ENCODE data around the gene SNX33. TPM values are rescaled to one million over a fixed set of nuclear protein-coding genes. Genes with fewer than 3 reads are reported as not detected.

Gene SNX33
- total and polyA plus RNA-seq, 2 of the 13 experiments (the other 11 are each of a cell fraction or from before 2014, with no cell fraction given), result 11.0 to 11.6 TPM

GRCh38 chr15:75647370-75648155, at the start of gene SNX33 (continued):
- TF ChIP-seq ARID4A (CRISPR knock-in tag; IDR thresholded peaks at IDR 0.05; ENCODE audit: borderline replicate concordance) (peak; percentile 84), ATF1 (CRISPR knock-in tag; IDR thresholded peaks at IDR 0.05) (no peak), NFKB2 (CRISPR knock-in tag; IDR thresholded peaks at IDR 0.05; ENCODE audit: borderline replicate concordance) (no peak; the same call in 1 of the 2 replicates), CSRNP2 (CRISPR knock-in tag; conservative IDR thresholded peaks at IDR 0.05; ENCODE audit: low read depth) (no peak), ELF1 (CRISPR knock-in tag; IDR thresholded peaks at IDR 0.05) (no peak; the same call in 1 of the 2 replicates), REPIN1 (CRISPR knock-in tag; IDR thresholded peaks at IDR 0.05; ENCODE audit: borderline replicate concordance, low read depth) (peak; percentile 88), ATRX (CRISPR knock-in tag; IDR thresholded peaks at IDR 0.05; ENCODE audit: borderline replicate concordance) (no peak), CEBPG (CRISPR knock-in tag; IDR thresholded peaks at IDR 0.05) (no peak; the same call in 1 of the 2 replicates), ELF4 (CRISPR knock-in tag; IDR thresholded peaks at IDR 0.05; ENCODE audit: borderline replicate concordance) (no peak), IRX3 (CRISPR knock-in tag; IDR thresholded peaks at IDR 0.05; ENCODE audit: borderline replicate concordance, low read depth) (peak; percentile 74; the same call in 1 of the 2 replicates), ZBTB34 (CRISPR knock-in tag; IDR thresholded peaks at IDR 0.05) (peak; percentile 69; the same call in 1 of the 2 replicates), ZSCAN22 (CRISPR knock-in tag; IDR thresholded peaks at IDR 0.05) (no peak), ZNF709 (CRISPR knock-in tag; IDR thresholded peaks at IDR 0.05) (peak; percentile 70), ATM (IDR thresholded peaks at IDR 0.05; ENCODE audit: borderline replicate concordance) (no peak), ZNF256 (CRISPR knock-in tag; conservative IDR thresholded peaks at IDR 0.05) (no peak), NFATC3 (CRISPR knock-in tag; IDR thresholded peaks at IDR 0.05) (no peak), KLF15 (CRISPR knock-in tag; IDR thresholded peaks at IDR 0.05; ENCODE audit: borderline replicate concordance) (no peak), CENPT (CRISPR knock-in tag; IDR thresholded peaks at IDR 0.05; ENCODE audit: low read depth) (no peak), SKIL (CRISPR knock-in tag; IDR thresholded peaks at IDR 0.05; ENCODE audit: borderline replicate concordance) (peak; percentile 45; the same call in 1 of the 2 replicates), KAT7 (CRISPR knock-in tag; IDR thresholded peaks at IDR 0.05; ENCODE audit: borderline replicate concordance) (peak; percentile 57; the same call in 1 of the 2 replicates)
